Middle frontal gyrus (tissue), 1 donor: ENCODE results near the gene CPNE8.

ENCODE experiments used
- DNase-seq: peaks from one replicate; pipeline ENCODE4 v3.0.0-alpha.2; 2015; ENCODE audit warnings: low spot score; ENCODE audit errors: extremely low spot score

The CPNE8 gene

GRCh38 chr12:38648813-38649212, 256.6 kb downstream of the CPNE8 start:
- DNase-seq = no peak

GRCh38 chr12:38646146-38646545, 259.2 kb downstream of the CPNE8 start:
- no peak for DNase-seq

- no peak for DNase-seq
Measured at GRCh38 chr12:38639625-38640024, 265.8 kb downstream of the CPNE8 start.

GRCh38 chr12:38638401-38638800, 267.0 kb downstream of the CPNE8 start:
- DNase-seq = no peak

- DNase-seq = no peak
Measured at GRCh38 chr12:38633511-38633910, 271.9 kb downstream of the CPNE8 start.

GRCh38 chr12:38629064-38629463, 276.3 kb downstream of the CPNE8 start:
- DNase-seq = no peak

- DNase-seq = no peak
Measured at GRCh38 chr12:38628288-38628687, 277.1 kb downstream of the CPNE8 start.

- DNase-seq = no peak
Measured at GRCh38 chr12:38625306-38625705, 280.1 kb downstream of the CPNE8 start.

GRCh38 chr12:38614171-38614570, 291.2 kb downstream of the CPNE8 start:
- DNase-seq = no peak

GRCh38 chr12:38610808-38611350, 294.5 kb downstream of the CPNE8 start:
- DNase-seq = no peak

- DNase-seq = no peak
Measured at GRCh38 chr12:38607295-38607694, 298.1 kb downstream of the CPNE8 start.
